ENCODE results near the gene FPGS.

FPGS gene

DNA sequence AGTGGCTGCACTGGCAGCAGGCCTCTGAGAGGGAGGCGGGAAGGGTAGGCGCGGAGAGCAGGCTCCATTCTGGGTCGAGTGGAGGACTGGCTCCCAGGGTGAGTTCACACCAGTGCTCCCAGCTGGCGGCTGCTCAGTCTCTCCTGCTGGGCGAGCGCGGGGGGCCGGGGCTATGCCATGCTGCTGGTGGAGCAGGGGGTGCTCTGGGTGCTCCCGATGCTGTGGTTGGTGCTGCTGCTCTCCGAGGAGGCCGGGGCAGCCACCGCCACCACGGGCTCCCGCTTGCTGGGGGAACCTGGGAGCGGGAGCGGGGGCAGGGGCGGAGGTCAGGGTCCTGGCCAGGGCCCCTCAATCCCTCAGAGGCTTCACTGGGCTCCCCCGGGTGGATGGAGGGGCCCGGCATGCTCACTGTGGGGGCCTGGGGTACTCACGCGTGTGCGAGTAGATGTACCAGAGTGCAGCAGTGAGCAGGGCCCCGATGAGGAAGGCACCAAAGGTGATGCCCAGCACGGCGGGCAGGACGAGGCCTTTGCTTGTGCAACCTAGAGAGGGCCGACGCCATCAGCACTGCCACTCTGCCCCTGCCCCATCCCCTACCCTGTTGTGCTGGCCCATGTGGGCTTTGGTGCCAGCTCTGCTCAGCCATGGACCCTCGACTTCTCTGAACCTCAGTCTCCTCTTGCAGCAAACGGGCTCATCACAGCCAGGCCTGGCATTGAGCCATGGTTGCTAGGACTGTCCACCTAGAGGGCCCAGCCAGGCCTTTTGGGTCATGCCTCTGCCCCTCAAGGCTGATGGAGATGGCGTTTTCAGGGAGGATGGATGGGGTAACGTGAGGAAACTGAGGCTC is 13.1 kb downstream of the FPGS start:
- peak overlapping the region; percentile 60 for H3K9ac ChIP-seq (ENCODE audit: low read length)
- peak overlapping the region; percentile 12 for H2BK15ac ChIP-seq (ENCODE audit: low read depth, poor library complexity, severe bottlenecking)
- no peaks in the 10 kb centered on the region for H3K27me3 ChIP-seq (ENCODE audit: control insufficient read depth in 1 of 2, insufficient read depth in 1 of 2, low read length in 2 of 2)
- H4K91ac ChIP-seq (ENCODE audit: low read length), result no peak overlapping the region
- H3K4me2 ChIP-seq (ENCODE audit: low read length, poor library complexity, severe bottlenecking), result no peak overlapping the region
- H3K4me3 ChIP-seq (ENCODE audit: insufficient read depth in 1 of 2, low read depth in 1 of 2, low read length in 2 of 2), result no peak overlapping the region
- H3K79me1 ChIP-seq (replicated peaks; ENCODE audit: low read length, poor library complexity, severe bottlenecking), result peaks cover 7% of the 10 kb centered on the region
- H3K27ac ChIP-seq (ENCODE audit: low read length, poor library complexity, severe bottlenecking), result no peak overlapping the region
- H2BK12ac ChIP-seq (ENCODE audit: low read length in 2 of 2), result no peak overlapping the region
- no peak overlapping the region for H3K14ac ChIP-seq (ENCODE audit: low read length in 2 of 2)
- H2AFZ ChIP-seq (ENCODE audit: low read depth, low read length), result no peak overlapping the region
- no peak for DNase-seq
- H3K23ac ChIP-seq (ENCODE audit: low read length in 2 of 2), result no peak overlapping the region
- no peak overlapping the region for H2AK5ac ChIP-seq (ENCODE audit: low read length, severe bottlenecking)
- H4K8ac ChIP-seq (ENCODE audit: low read length), result no peak overlapping the region
- H3K4ac ChIP-seq (ENCODE audit: low read depth in 1 of 2, low read length in 2 of 2), result no peak overlapping the region
- H3K9me3 ChIP-seq (ENCODE audit: control insufficient read depth, low read length), result no peaks in the 10 kb centered on the region
- no peak overlapping the region for H3K18ac ChIP-seq (ENCODE audit: low read depth in 1 of 2, low read length in 2 of 2)
- peaks cover 80 to 87% of the 10 kb centered on the region in 2 experiments for H3K36me3 ChIP-seq (ENCODE audit: control insufficient read depth in 1 of 2, insufficient read depth in 2 of 2, low read depth in 1 of 2, low read length in 2 of 2)
- H3K4me1 ChIP-seq (ENCODE audit: control insufficient read depth, insufficient read depth, low read depth, low read length), result peaks cover 4% of the 10 kb centered on the region
- 95% methylated on average over 33 of the region's 33 CpGs for WGBS
- H2BK120ac ChIP-seq (ENCODE audit: low read depth, low read length), result no peak overlapping the region
- H2BK5ac ChIP-seq (ENCODE audit: low read depth, low read length, poor library complexity, severe bottlenecking), result no peak overlapping the region

- H3K4me3 ChIP-seq (ENCODE audit: insufficient read depth in 1 of 2, low read depth in 1 of 2, low read length in 2 of 2), result no peak overlapping the region
- no peak overlapping the region for H2BK12ac ChIP-seq (ENCODE audit: low read length in 2 of 2)
- H4K8ac ChIP-seq (ENCODE audit: low read length), result no peak overlapping the region
- H3K9me3 ChIP-seq (ENCODE audit: control insufficient read depth, low read length), result no peaks in the 10 kb centered on the region
- H2AFZ ChIP-seq (ENCODE audit: low read depth, low read length), result no peak overlapping the region
- no peak overlapping the region for H4K91ac ChIP-seq (ENCODE audit: low read length)
- H3K23ac ChIP-seq (ENCODE audit: low read length in 2 of 2), result no peak overlapping the region
- no peak for DNase-seq
- peaks cover 4% of the 10 kb centered on the region for H3K4me1 ChIP-seq (ENCODE audit: control insufficient read depth, insufficient read depth, low read depth, low read length)
- no peak overlapping the region for H3K4ac ChIP-seq (ENCODE audit: low read depth in 1 of 2, low read length in 2 of 2)
- no peaks in the 10 kb centered on the region for H3K27me3 ChIP-seq (ENCODE audit: control insufficient read depth in 1 of 2, insufficient read depth in 1 of 2, low read length in 2 of 2)
- H3K4me2 ChIP-seq (ENCODE audit: low read length, poor library complexity, severe bottlenecking), result no peak overlapping the region
- no peak overlapping the region for H2AK5ac ChIP-seq (ENCODE audit: low read length, severe bottlenecking)
- no peak overlapping the region for H2BK120ac ChIP-seq (ENCODE audit: low read depth, low read length)
- H2BK5ac ChIP-seq (ENCODE audit: low read depth, low read length, poor library complexity, severe bottlenecking), result no peak overlapping the region
- H3K27ac ChIP-seq (ENCODE audit: low read length, poor library complexity, severe bottlenecking), result no peak overlapping the region
- peak overlapping the region in 1 of 2 experiments; percentile 39 for H3K14ac ChIP-seq (ENCODE audit: low read length in 2 of 2)
- no peak overlapping the region for H3K18ac ChIP-seq (ENCODE audit: low read depth in 1 of 2, low read length in 2 of 2)
- 82% methylated on average over 1 of the region's 3 CpGs for WGBS
- peak overlapping the region; percentile 60 for H3K9ac ChIP-seq (ENCODE audit: low read length)
- no peak overlapping the region for H2BK15ac ChIP-seq (ENCODE audit: low read depth, poor library complexity, severe bottlenecking)
- H3K79me1 ChIP-seq (replicated peaks; ENCODE audit: low read length, poor library complexity, severe bottlenecking), result peaks cover 7% of the 10 kb centered on the region
- H3K36me3 ChIP-seq (ENCODE audit: control insufficient read depth in 1 of 2, insufficient read depth in 2 of 2, low read depth in 1 of 2, low read length in 2 of 2), result peaks cover 83 to 91% of the 10 kb centered on the region in 2 experiments
Observed at GRCh38 chr9:127816362-127816725, 13.7 kb downstream of the FPGS start.

GRCh38 chr9:127816728-127817127 is 14.0 kb downstream of the FPGS start:
- Histone ChIP-seq H2BK120ac (ENCODE audit: low read depth, low read length) (no peak overlapping the region), H3K14ac (ENCODE audit: low read length in 2 of 2) (no peak overlapping the region), H3K36me3 (ENCODE audit: control insufficient read depth in 1 of 2, insufficient read depth in 2 of 2, low read depth in 1 of 2, low read length in 2 of 2) (peaks cover 84 to 88% of the 10 kb centered on the region in 2 experiments), H3K23ac (ENCODE audit: low read length in 2 of 2) (no peak overlapping the region), H4K8ac (ENCODE audit: low read length) (no peak overlapping the region), H3K4ac (ENCODE audit: low read depth in 1 of 2, low read length in 2 of 2) (no peak overlapping the region), H2BK5ac (ENCODE audit: low read depth, low read length, poor library complexity, severe bottlenecking) (no peak overlapping the region), H2AK5ac (ENCODE audit: low read length, severe bottlenecking) (no peak overlapping the region), H2AFZ (ENCODE audit: low read depth, low read length) (no peak overlapping the region), H3K4me1 (ENCODE audit: control insufficient read depth, insufficient read depth, low read depth, low read length) (peaks cover 4% of the 10 kb centered on the region), H2BK12ac (ENCODE audit: low read length in 2 of 2) (no peak overlapping the region), H3K4me3 (ENCODE audit: insufficient read depth in 1 of 2, low read depth in 1 of 2, low read length in 2 of 2) (no peak overlapping the region), H3K18ac (ENCODE audit: low read depth in 1 of 2, low read length in 2 of 2) (no peak overlapping the region), H4K91ac (ENCODE audit: low read length) (no peak overlapping the region), H3K9me3 (ENCODE audit: control insufficient read depth, low read length) (no peaks in the 10 kb centered on the region), H3K79me1 (replicated peaks; ENCODE audit: low read length, poor library complexity, severe bottlenecking) (peaks cover 7% of the 10 kb centered on the region), H3K9ac (ENCODE audit: low read length) (peak overlapping the region; percentile 60), H3K27me3 (ENCODE audit: control insufficient read depth in 1 of 2, insufficient read depth in 1 of 2, low read length in 2 of 2) (no peaks in the 10 kb centered on the region), H3K4me2 (ENCODE audit: low read length, poor library complexity, severe bottlenecking) (no peak overlapping the region), H3K27ac (ENCODE audit: low read length, poor library complexity, severe bottlenecking) (no peak overlapping the region), H2BK15ac (ENCODE audit: low read depth, poor library complexity, severe bottlenecking) (no peak overlapping the region)
- no peak for DNase-seq
- WGBS, result 94% methylated on average over 7 of the region's 8 CpGs

- Histone ChIP-seq H2BK15ac (ENCODE audit: low read depth, poor library complexity, severe bottlenecking) (no peak overlapping the region), H3K36me3 (ENCODE audit: control insufficient read depth in 1 of 2, insufficient read depth in 2 of 2, low read depth in 1 of 2, low read length in 2 of 2) (peaks cover 77 to 88% of the 10 kb centered on the region in 2 experiments), H3K14ac (ENCODE audit: low read length in 2 of 2) (no peak overlapping the region), H3K27me3 (ENCODE audit: control insufficient read depth in 1 of 2, insufficient read depth in 1 of 2, low read length in 2 of 2) (no peaks in the 10 kb centered on the region), H4K8ac (ENCODE audit: low read length) (no peak overlapping the region), H2BK120ac (ENCODE audit: low read depth, low read length) (no peak overlapping the region), H3K23ac (ENCODE audit: low read length in 2 of 2) (no peak overlapping the region), H2BK5ac (ENCODE audit: low read depth, low read length, poor library complexity, severe bottlenecking) (no peak overlapping the region), H2BK12ac (ENCODE audit: low read length in 2 of 2) (no peak overlapping the region), H3K4ac (ENCODE audit: low read depth in 1 of 2, low read length in 2 of 2) (peak overlapping the region in 1 of 2 experiments; percentile 9), H4K91ac (ENCODE audit: low read length) (peak overlapping the region; percentile 25), H3K9ac (ENCODE audit: low read length) (peak overlapping the region; percentile 60), H3K79me1 (replicated peaks; ENCODE audit: low read length, poor library complexity, severe bottlenecking) (peaks cover 6% of the 10 kb centered on the region), H2AK5ac (ENCODE audit: low read length, severe bottlenecking) (no peak overlapping the region), H3K4me2 (ENCODE audit: low read length, poor library complexity, severe bottlenecking) (no peak overlapping the region), H2AFZ (ENCODE audit: low read depth, low read length) (no peak overlapping the region), H3K18ac (ENCODE audit: low read depth in 1 of 2, low read length in 2 of 2) (peak overlapping the region in 1 of 2 experiments; percentile 13), H3K27ac (ENCODE audit: low read length, poor library complexity, severe bottlenecking) (no peak overlapping the region), H3K9me3 (ENCODE audit: control insufficient read depth, low read length) (no peaks in the 10 kb centered on the region), H3K4me3 (ENCODE audit: insufficient read depth in 1 of 2, low read depth in 1 of 2, low read length in 2 of 2) (no peak overlapping the region), H3K4me1 (ENCODE audit: control insufficient read depth, insufficient read depth, low read depth, low read length) (peaks cover 4% of the 10 kb centered on the region)
- WGBS, result 93% methylated on average over 17 of the region's 17 CpGs
- no peak for DNase-seq
Observed at GRCh38 chr9:127817881-127818434, 15.3 kb downstream of the FPGS start.
